AG09309 (cell line): Measurements from ENCODE around the gene APAF1.

Experiments
- DNase-seq: peaks from one replicate; pipeline ENCODE4 v3.0.0-alpha.2; 2010; ENCODE audit warnings: low read depth
- H3K4me3 ChIP-seq: 2 replicates; pipeline ENCODE4 v1.5.1; 2011; ENCODE audit warnings: mild to moderate bottlenecking, low read depth, low read length, moderate library complexity; ENCODE audit not compliant: control insufficient read depth
- TF ChIP-seq, protein P1 (sequence below): IDR thresholded peaks from 2 replicates; pipeline ENCODE4 v1.5.1; 2011; ENCODE audit warnings: mild to moderate bottlenecking, low read depth, low read length, inconsistent platforms; ENCODE audit not compliant: insufficient read depth, control insufficient read depth; ENCODE audit errors: missing control alignments

The APAF1 gene

GRCh38 chr12:98699586-98699985, 54.5 kb downstream of the APAF1 start:
- TF ChIP-seq, protein P1, sequence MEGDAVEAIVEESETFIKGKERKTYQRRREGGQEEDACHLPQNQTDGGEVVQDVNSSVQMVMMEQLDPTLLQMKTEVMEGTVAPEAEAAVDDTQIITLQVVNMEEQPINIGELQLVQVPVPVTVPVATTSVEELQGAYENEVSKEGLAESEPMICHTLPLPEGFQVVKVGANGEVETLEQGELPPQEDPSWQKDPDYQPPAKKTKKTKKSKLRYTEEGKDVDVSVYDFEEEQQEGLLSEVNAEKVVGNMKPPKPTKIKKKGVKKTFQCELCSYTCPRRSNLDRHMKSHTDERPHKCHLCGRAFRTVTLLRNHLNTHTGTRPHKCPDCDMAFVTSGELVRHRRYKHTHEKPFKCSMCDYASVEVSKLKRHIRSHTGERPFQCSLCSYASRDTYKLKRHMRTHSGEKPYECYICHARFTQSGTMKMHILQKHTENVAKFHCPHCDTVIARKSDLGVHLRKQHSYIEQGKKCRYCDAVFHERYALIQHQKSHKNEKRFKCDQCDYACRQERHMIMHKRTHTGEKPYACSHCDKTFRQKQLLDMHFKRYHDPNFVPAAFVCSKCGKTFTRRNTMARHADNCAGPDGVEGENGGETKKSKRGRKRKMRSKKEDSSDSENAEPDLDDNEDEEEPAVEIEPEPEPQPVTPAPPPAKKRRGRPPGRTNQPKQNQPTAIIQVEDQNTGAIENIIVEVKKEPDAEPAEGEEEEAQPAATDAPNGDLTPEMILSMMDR = no peak
- H3K4me3 ChIP-seq = no peak overlapping the region
- no peak for DNase-seq

GRCh38 chr12:98701166-98701565, 56.1 kb downstream of the APAF1 start:
- no peak for DNase-seq
- H3K4me3 ChIP-seq = no peak overlapping the region
- TF ChIP-seq, protein P1 = no peak

- TF ChIP-seq, protein P1 = no peak
- no peak for DNase-seq
- H3K4me3 ChIP-seq = no peak overlapping the region
These were observed 63.9 kb downstream of the APAF1 start for GRCh38 chr12:98709022-98709421.

DNA sequence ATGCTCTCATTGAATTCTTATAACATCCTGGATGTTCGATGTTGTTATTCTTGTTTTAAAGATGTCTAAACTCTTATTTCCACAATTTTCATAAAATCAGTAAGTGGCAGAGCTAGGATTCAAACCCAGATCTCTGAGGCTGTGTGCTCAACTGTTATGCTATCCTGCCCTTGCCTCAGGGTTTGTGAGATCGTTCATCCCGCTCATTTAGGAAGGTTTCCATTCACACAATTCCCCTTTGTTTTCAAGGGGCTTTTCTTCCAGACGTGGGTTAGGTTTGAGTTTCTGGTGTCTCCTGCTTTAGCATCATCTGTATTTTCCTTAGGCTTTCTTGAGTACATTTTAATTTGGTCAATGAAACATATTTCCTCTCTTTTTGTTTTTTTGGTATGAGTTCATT, 69.3 kb downstream of the APAF1 start:
- TF ChIP-seq, protein P1 = no peak
- no peak for DNase-seq
- no peak overlapping the region for H3K4me3 ChIP-seq

- no peak overlapping the region for H3K4me3 ChIP-seq
- DNase-seq = no peak
- TF ChIP-seq, protein P1 = no peak
These were observed 74.7 kb downstream of the APAF1 start for GRCh38 chr12:98719515-98720504.

DNA sequence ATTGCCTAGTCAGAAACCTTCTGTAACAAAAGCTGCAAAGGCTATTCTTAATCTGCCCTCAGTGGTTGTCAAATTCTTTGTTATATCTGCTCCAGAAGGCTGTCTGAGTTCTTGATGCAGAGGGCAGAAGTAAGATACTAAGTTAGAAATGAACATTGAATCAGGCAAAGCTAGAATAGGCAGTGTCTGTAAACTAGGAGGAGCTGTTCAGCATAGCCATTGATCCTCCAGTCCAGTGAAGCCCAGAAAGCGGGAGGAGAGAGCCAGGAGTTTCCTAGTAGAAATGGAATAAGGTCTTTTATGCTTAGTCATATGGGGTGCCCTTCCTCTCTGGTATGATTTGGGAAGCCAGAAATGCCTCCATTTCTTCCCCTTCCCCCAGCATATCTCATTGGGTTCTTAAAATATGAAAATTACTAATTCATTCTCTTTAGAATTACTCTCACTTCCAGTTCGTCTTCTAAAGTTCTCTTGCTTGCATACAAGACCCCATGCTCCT, 76.2 kb downstream of the APAF1 start:
- TF ChIP-seq, protein P1 = no peak
- DNase-seq = no peak
- no peak overlapping the region for H3K4me3 ChIP-seq
